Pancreas (tissue), 10 donors: Measurements from ENCODE around the gene SEC23A. TPM values are rescaled to one million over a fixed set of nuclear protein-coding genes. Genes with fewer than 3 reads are reported as not detected.
A peak's percentile ranks its signal among the peaks of the same experiment; 100 is the strongest.
"Not testable (repeated sequence)": the region's sequence is repeated elsewhere in the genome, so short reads cannot be mapped to it uniquely, and the experiment has no call there.

Experiments used
- ATAC-seq, 4 donors: fragments of 200-7000 bp; cut with Tn5 transposase; one replicate each; pipeline versions ENCODE4 v1.8.0 to v1.9.1; 2020; ENCODE audit warnings: mild to moderate bottlenecking in 4 of 4, moderate library complexity in 4 of 4
- DNase-seq, 6 donors: peaks; one replicate each; pipeline ENCODE4 v3.0.0-alpha.2; 2020
- FAIRE-seq: peaks from 2 replicates; lab custom pipeline; 2012; peaks lifted over from hg19 to GRCh38; lab: Jason Lieb, UNC
- H3K27ac ChIP-seq, 4 donors: fragments of 200-600 bp; sonication (generic); 1 replicate in 3 of 4; 2 replicates in 1 of 4; pipeline versions ENCODE4 v1.5.0 to v1.8.0; 2020
- H3K27me3 ChIP-seq, 4 donors: fragments of 200-600 bp; one replicate each; pipeline ENCODE4 v1.8.0; 2021
- H3K36me3 ChIP-seq, 3 donors: fragments of 200-600 bp; sonication (generic) in 1 of 3; one replicate each; pipeline versions ENCODE4 v1.5.0 to v1.8.0; 2020 to 2021
- H3K4me1 ChIP-seq, 3 donors: fragments of 200-600 bp; one replicate each; pipeline ENCODE4 v1.8.0; 2021
- H3K4me3 ChIP-seq, 4 donors: fragments of 200-600 bp; sonication (generic) in 2 of 4; one replicate each; pipeline versions ENCODE4 v1.5.0 to v1.8.0; 2020 to 2021
- H3K9me3 ChIP-seq, 4 donors: fragments of 200-600 bp; one replicate each; pipeline ENCODE4 v1.8.0; 2021
- CTCF ChIP-seq, 4 donors: fragments of 200-600 bp; sonication (generic) in 3 of 4; IDR thresholded peaks; one replicate each; pipeline versions ENCODE4 v1.5.0 to v1.8.0; 2021; ENCODE audit warnings: antibody characterized with exemption in 4 of 4
- whole genome bisulfite sequencing, 2 donors: extraction: QIAGEN DNeasy Blood & Tissue Kit; methylation state at CpG; one replicate each; pipeline ENCODE4 v1.1.7; 2013; 5-methylcytosine and 5-hydroxymethylcytosine counted together
- intact Hi-C, 3 donors: fragments of 100-400 bp; cut with DNase I; formaldehyde crosslinking; loops; one replicate each; pipeline versions ENCODE4 v1.11.1 to v1.14.2; 2022
- polyA plus RNA-seq, 2 donors: library from polyadenylated mRNA; stranded (reverse); fragments of 200-250 nt; gene quantifications; one replicate each; pipeline ENCODE4 v1.2.3, GENCODE V29; 2013
- total RNA-seq, 6 donors: library from RNA; stranded (reverse); fragmentation: NEBNext Ultra II Directional in 4 of 6; extraction: Animal tissue kit (Norgen Biotek cat#: 25700) in 4 of 6; gene quantifications; one replicate each; pipeline versions ENCODE4 v1.2.1 to v1.2.4, GENCODE V29; 2021 to 2023
- donor health status: healthy with polysubstance abuse.
- donor health status: DM: no; HTN: no; CAD: no; lungs with moderate emphysema.
- donor health status: DM: no; HTN: no; CAD: no.
- donor health status: control.
- donor health status: control.
- donor health status: Bipolar disorder and iron deficiency.
- donor health status: DM: yes; HTN: yes; CAD: no.
- donor health status: DM: no; HTN: no; CAD: no.
- donor health status: DM: no; HTN: no; CAD: no.
- donor health status: DM: yes; HTN: yes; CAD: no.

SEC23A gene
- total and polyA plus RNA-seq, 8 donors = 7.6 to 19.7 (median 9.9) TPM

- H3K36me3 ChIP-seq = peaks cover 0 to 7% (median 3%) of the 10 kb centered on the region in 3 donors
- ATAC-seq (no peak), DNase-seq (no peak), FAIRE-seq (no peak)
- WGBS, 2 donors = 91 to 92% methylated on average over 1 of the region's 1 CpG
- no peaks in the 10 kb centered on the region for H3K9me3 ChIP-seq
- no peak overlapping the region for H3K4me3 ChIP-seq
- no peak overlapping the region for H3K27ac ChIP-seq
- no peaks in the 10 kb centered on the region for H3K27me3 ChIP-seq
- no peaks in the 10 kb centered on the region for H3K4me1 ChIP-seq
- intact Hi-C loops = no loop called here
- TF ChIP-seq CTCF (IDR thresholded peaks at IDR 0.05) = no peak
Measured at GRCh38 chr14:39138440-39138839, 35.4 kb upstream of the SEC23A start.

GRCh38 chr14:39137835-39138234, 34.8 kb upstream of the SEC23A start:
- H3K27me3 ChIP-seq, H3K4me3 ChIP-seq, H3K27ac ChIP-seq, FAIRE-seq, H3K4me1 ChIP-seq, intact Hi-C loops, DNase-seq, ATAC-seq, H3K9me3 ChIP-seq, H3K36me3 ChIP-seq: not testable (repeated sequence)
- 92 to 97% methylated on average over 8 of the region's 8 CpGs for WGBS, 2 donors

GRCh38 chr14:39122330-39123138, 19.5 kb upstream of the SEC23A start:
- Histone ChIP-seq H3K9me3 (no peaks in the 10 kb centered on the region), H3K36me3 (peaks cover 0 to 20% (median 5%) of the 10 kb centered on the region in 3 donors), H3K4me3 (no peak overlapping the region), H3K4me1 (no peaks in the 10 kb centered on the region), H3K27me3 (no peaks in the 10 kb centered on the region), H3K27ac (no peak overlapping the region)
- no peak for DNase-seq
- no peak for ATAC-seq
- intact Hi-C loops = no loop called here
- no peak for FAIRE-seq
- 92% methylated on average over 3 of the region's 3 CpGs for WGBS, 2 donors
- no peak for TF ChIP-seq CTCF (IDR thresholded peaks at IDR 0.05)

DNA sequence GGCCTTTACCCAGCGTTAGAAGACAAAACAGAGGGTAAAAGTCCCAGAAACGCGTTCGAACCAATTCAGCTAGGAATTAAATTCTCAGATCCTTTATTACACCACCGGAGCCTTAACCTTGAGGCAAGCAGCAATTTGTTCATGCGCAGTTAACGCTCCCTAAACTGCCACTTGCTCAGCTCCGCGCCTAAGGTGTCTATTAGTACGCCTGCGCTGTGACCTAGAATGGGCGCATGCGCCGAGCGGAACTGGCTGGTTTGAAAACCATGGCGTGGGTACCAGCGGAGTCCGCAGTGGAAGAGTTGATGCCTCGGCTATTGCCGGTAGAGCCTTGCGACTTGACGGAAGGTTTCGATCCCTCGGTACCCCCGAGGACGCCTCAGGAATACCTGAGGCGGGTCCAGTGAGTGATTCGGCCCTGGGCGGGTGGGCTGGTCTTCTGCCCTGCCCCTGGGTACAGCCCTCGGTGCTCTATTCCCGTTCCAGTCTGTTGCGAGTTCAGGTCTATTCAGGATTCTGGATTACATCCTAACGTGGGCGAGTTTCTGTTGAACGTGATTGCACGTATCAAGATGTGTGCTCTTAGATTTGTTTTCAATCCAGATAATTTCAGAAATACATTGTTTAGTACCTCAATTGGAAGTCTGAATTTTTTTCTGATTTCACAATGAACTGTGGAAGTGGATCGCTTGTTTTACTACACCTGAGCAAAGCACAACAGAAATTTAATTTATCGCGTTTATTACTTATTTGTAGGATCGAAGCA, 11.2 kb upstream of the SEC23A start, which contains the start of gene GEMIN2:
GEMIN2 (plus strand) TSS at position 251 of the 766 bp plus-strand sequence; CDS start at position 267, 16 bp downstream.
- Histone ChIP-seq H3K4me1 (peaks cover 0 to 11% (median 7%) of the 10 kb centered on the region in 3 donors), H3K9me3 (no peaks in the 10 kb centered on the region), H3K36me3 (peaks cover 0 to 6% (median 5%) of the 10 kb centered on the region in 3 donors), H3K27ac (peak within 1 kb of the TSS; percentile 37 to 74 (median 55)), H3K4me3 (peak within 1 kb of the TSS; percentile 27 to 72 (median 66)), H3K27me3 (no peaks in the 10 kb centered on the region)
- FAIRE-seq (peak; percentile 84), ATAC-seq (peak; percentile 97 to 99 (median 97)), DNase-seq (peak; percentile 90 to 98 (median 94))
- no peak for TF ChIP-seq CTCF (IDR thresholded peaks at IDR 0.05)
- 0% methylated on average over 40 of the region's 40 CpGs for WGBS, 2 donors
- intact Hi-C loops = no loop called here

GRCh38 chr14:39113685-39114072, 10.6 kb upstream of the SEC23A start:
- H3K9me3 ChIP-seq = no peaks in the 10 kb centered on the region
- H3K27me3 ChIP-seq = no peaks in the 10 kb centered on the region
- ATAC-seq (peak in 1 of 4 donors; percentile 1), DNase-seq (no peak), FAIRE-seq (no peak)
- intact Hi-C loops = no loop called here
- H3K36me3 ChIP-seq = peaks cover 0 to under 1% (median 0%) of the 10 kb centered on the region in 3 donors
- peaks cover 0 to 11% (median 7%) of the 10 kb centered on the region in 3 donors for H3K4me1 ChIP-seq
- TF ChIP-seq CTCF (IDR thresholded peaks at IDR 0.05) = no peak
- WGBS, 2 donors = 56 to 66% methylated on average over 3 of the region's 3 CpGs
- peak overlapping the region; percentile 27 to 72 (median 66) for H3K4me3 ChIP-seq
- peak overlapping the region; percentile 37 to 74 (median 55) for H3K27ac ChIP-seq
